Upper lobe of left lung (tissue), 6 donors: ENCODE measurements around the gene IVD. TPM values are rescaled to one million over a fixed set of nuclear protein-coding genes. Genes with fewer than 3 reads are reported as not detected.

Experiments
- ATAC-seq, 2 donors: fragments of 200-7000 bp; cut with Tn5 transposase; one replicate each; pipeline ENCODE4 v1.9.1; 2022; ENCODE audit warnings: mild to moderate bottlenecking in 2 of 2, moderate library complexity in 2 of 2; ENCODE audit not compliant: low FRiP score in 2 of 2
- DNase-seq, 2 donors: peaks; one replicate each; pipeline ENCODE4 v3.0.0-alpha.2; 2019 to 2020
- H3K27ac ChIP-seq, 4 donors: fragments of 200-600 bp; sonication (generic); one replicate each; pipeline ENCODE4 v1.5.1; 2016 to 2019
- H3K27me3 ChIP-seq, 4 donors: fragments of 200-600 bp; sonication (generic); one replicate each; pipeline ENCODE4 v1.5.1; 2017 to 2019
- H3K36me3 ChIP-seq, 4 donors: fragments of 200-600 bp; sonication (generic); one replicate each; pipeline ENCODE4 v1.5.1; 2016 to 2019
- H3K4me1 ChIP-seq, 4 donors: fragments of 200-600 bp; sonication (generic); one replicate each; pipeline ENCODE4 v1.5.1; 2018 to 2019
- H3K4me3 ChIP-seq, 4 donors: fragments of 200-600 bp; sonication (generic); one replicate each; pipeline ENCODE4 v1.5.1; 2017 to 2019; ENCODE audit warnings: mild to moderate bottlenecking in 2 of 4, moderate library complexity in 1 of 4
- H3K9me3 ChIP-seq, 4 donors: fragments of 200-600 bp; sonication (generic); one replicate each; pipeline ENCODE4 v1.5.1; 2018 to 2019
- CTCF ChIP-seq, 6 experiments: fragments of 450-650 bp in 4 of 6; fragments of 200-600 bp in 2 of 6; sonication (generic) in 2 of 6; IDR thresholded peaks; one replicate each; pipeline ENCODE4 v1.5.1; 2016 to 2019; ENCODE audit warnings: antibody characterized with exemption in 6 of 6
- EP300 ChIP-seq, 4 donors: sonication (generic); formaldehyde crosslinking; IDR thresholded peaks; one replicate each; pipeline ENCODE4 v1.5.1; 2017; ENCODE audit warnings: antibody characterized with exemption in 4 of 4, control low read depth in 2 of 4
- POLR2A ChIP-seq, 4 donors: fragments of 450-650 bp; IDR thresholded peaks; one replicate each; pipeline ENCODE4 v1.5.1; 2016 to 2017; ENCODE audit warnings: antibody characterized with exemption in 4 of 4, mild to moderate bottlenecking in 2 of 4
- POLR2AphosphoS5 ChIP-seq, 2 donors: sonication (generic); formaldehyde crosslinking; IDR thresholded peaks; one replicate each; pipeline ENCODE4 v1.5.1; 2017; ENCODE audit warnings: antibody characterized with exemption in 2 of 2
- WGBS, 2 donors: methylation state at CpG; one replicate each; pipeline ENCODE4 v1.1.5; 2017 to 2018; 5-methylcytosine and 5-hydroxymethylcytosine counted together
- total RNA-seq, 6 donors: library from RNA; depleted of rRNA in 4 of 6; stranded (reverse); fragments of >200 nt in 4 of 6; gene quantifications; one replicate each; pipeline versions ENCODE4 v1.1.0 to v1.2.1, GENCODE V29; 2016 to 2021
- donor health status: DM: no; HTN: no; CAD: no; lungs with moderate emphysema.
- donor health status: DM: no; HTN: yes; CAD: no; lungs with severe emphysema.

IVD gene
- total RNA-seq, 6 donors from 2014 or later, result 68.1 to 112 (median 94.5) TPM

- ATAC-seq (no peak), DNase-seq (peak in 1 of 2 donors; percentile 36)
- no peaks in the 10 kb centered on the region for H3K27me3 ChIP-seq
- peaks cover 9 to 20% (median 17%) of the 10 kb centered on the region in 4 donors for H3K4me1 ChIP-seq
- TF ChIP-seq EP300 (IDR thresholded peaks at IDR 0.05), result no peak
- TF ChIP-seq POLR2A (IDR thresholded peaks at IDR 0.05), result no peak
- no peak for TF ChIP-seq CTCF (IDR thresholded peaks at IDR 0.05)
- no peak for TF ChIP-seq POLR2AphosphoS5 (IDR thresholded peaks at IDR 0.05)
- H3K36me3 ChIP-seq, result peaks cover 17 to 56% (median 47%) of the 10 kb centered on the region in 4 donors
- no peak overlapping the region for H3K27ac ChIP-seq
- WGBS, 2 donors, result 93% methylated on average over 10 of the region's 10 CpGs
- H3K9me3 ChIP-seq, result no peaks in the 10 kb centered on the region
- no peak overlapping the region for H3K4me3 ChIP-seq
Observed at GRCh38 chr15:40418126-40418525, 12.5 kb downstream of the IVD start.

GRCh38 chr15:40420071-40420713, 14.6 kb downstream of the IVD start:
- H3K27me3 ChIP-seq, result no peaks in the 10 kb centered on the region
- peak overlapping the region in 1 of 4 donors; percentile 49 for H3K27ac ChIP-seq
- no peaks in the 10 kb centered on the region for H3K9me3 ChIP-seq
- peaks cover 9 to 20% (median 17%) of the 10 kb centered on the region in 4 donors for H3K4me1 ChIP-seq
- no peak overlapping the region for H3K4me3 ChIP-seq
- peak in 1 of 2 donors; percentile 66 for DNase-seq
- H3K36me3 ChIP-seq, result peaks cover 13 to 35% (median 30%) of the 10 kb centered on the region in 4 donors
- no peak for ATAC-seq
- WGBS, 2 donors, result 80 to 89% methylated on average over 11 of the region's 11 CpGs
- TF ChIP-seq EP300 (IDR thresholded peaks at IDR 0.05) (no peak), POLR2AphosphoS5 (IDR thresholded peaks at IDR 0.05) (no peak), POLR2A (IDR thresholded peaks at IDR 0.05) (no peak), CTCF (IDR thresholded peaks at IDR 0.05) (no peak)

- no peak for TF ChIP-seq POLR2A (IDR thresholded peaks at IDR 0.05)
- TF ChIP-seq POLR2AphosphoS5 (IDR thresholded peaks at IDR 0.05), result peak in 1 of 2 donors; percentile 39
- DNase-seq (peak in 1 of 2 donors; percentile 86), ATAC-seq (peak; percentile 39 to 47)
- no peak overlapping the region for H3K27ac ChIP-seq
- no peaks in the 10 kb centered on the region for H3K27me3 ChIP-seq
- 51 to 58% methylated on average over 3 of the region's 3 CpGs for WGBS, 2 donors
- H3K4me1 ChIP-seq, result peaks cover 9 to 20% (median 17%) of the 10 kb centered on the region in 4 donors
- peaks cover 9 to 29% (median 24%) of the 10 kb centered on the region in 4 donors for H3K36me3 ChIP-seq
- no peak overlapping the region for H3K4me3 ChIP-seq
- H3K9me3 ChIP-seq, result no peaks in the 10 kb centered on the region
Observed at GRCh38 chr15:40420793-40421192, 15.2 kb downstream of the IVD start.

GRCh38 chr15:40421246-40422157, 15.9 kb downstream of the IVD start:
- TF ChIP-seq POLR2A (IDR thresholded peaks at IDR 0.05), result peak in 1 of 4 donors; percentile 36
- no peak for TF ChIP-seq EP300 (IDR thresholded peaks at IDR 0.05)
- TF ChIP-seq POLR2AphosphoS5 (IDR thresholded peaks at IDR 0.05), result no peak
- peak; percentile 88 to 98 (median 94) for TF ChIP-seq CTCF (IDR thresholded peaks at IDR 0.05)
- no peak overlapping the region for H3K4me3 ChIP-seq
- WGBS, 2 donors, result 12 to 61% methylated on average over 4 to 31 of the region's 31 CpGs

More at GRCh38 chr15:40421246-40422157, 15.9 kb downstream of the IVD start:
- DNase-seq (peak; percentile 85 to 98), ATAC-seq (peak; percentile 93 to 97)
- Histone ChIP-seq H3K9me3 (no peaks in the 10 kb centered on the region), H3K27ac (no peak overlapping the region), H3K36me3 (peaks cover 2 to 22% (median 17%) of the 10 kb centered on the region in 4 donors), H3K27me3 (no peaks in the 10 kb centered on the region), H3K4me1 (peaks cover 9 to 20% (median 17%) of the 10 kb centered on the region in 4 donors)
